Measurements from ENCODE around the gene PMPCA.

PMPCA gene

GRCh38 chr9:136424750-136425362 is 14.4 kb downstream of the PMPCA start:
- TF ChIP-seq ZBTB7A (IDR thresholded peaks at IDR 0.05; ENCODE audit: low read depth) (no peak), TEAD4 (IDR thresholded peaks at IDR 0.05) (no peak), REST (IDR thresholded peaks at IDR 0.05; ENCODE audit: low read depth) (no peak), TCF12 (IDR thresholded peaks at IDR 0.05; ENCODE audit: low read depth) (no peak), CEBPB (IDR thresholded peaks at IDR 0.05) (no peak), EP300 (IDR thresholded peaks at IDR 0.05; ENCODE audit: borderline replicate concordance) (no peak), NFIC (IDR thresholded peaks at IDR 0.05) (no peak), YY1 (IDR thresholded peaks at IDR 0.05; ENCODE audit: low read depth) (no peak), TAF1 (IDR thresholded peaks at IDR 0.05; ENCODE audit: low read depth) (no peak), USF1 (IDR thresholded peaks at IDR 0.05) (no peak)

DNA sequence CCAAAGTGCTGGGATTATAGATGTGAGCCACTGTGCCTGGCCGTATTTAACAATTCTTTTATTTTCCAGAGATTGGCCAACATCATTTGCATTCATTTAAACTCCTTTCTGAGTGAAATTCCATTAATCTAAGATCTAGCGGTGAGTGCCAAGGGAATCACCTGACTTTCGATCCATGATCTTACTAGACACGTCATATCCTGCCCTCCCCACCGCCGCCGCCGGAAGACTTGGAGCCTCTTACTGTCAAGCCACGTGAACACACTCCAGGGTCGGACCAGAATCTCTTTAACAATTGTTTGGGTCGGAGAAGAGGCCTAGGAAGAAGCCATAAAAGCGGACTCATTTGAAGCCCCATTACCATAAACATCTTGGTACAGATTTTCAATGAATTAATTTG is 16.3 kb downstream of the PMPCA start:
- TF ChIP-seq USF1 (IDR thresholded peaks at IDR 0.05) (no peak), NFIC (IDR thresholded peaks at IDR 0.05) (no peak), TEAD4 (IDR thresholded peaks at IDR 0.05) (no peak), FOXM1 (IDR thresholded peaks at IDR 0.05; ENCODE audit: borderline replicate concordance, low read depth) (no peak), EGR1 (IDR thresholded peaks at IDR 0.05) (no peak), REST (IDR thresholded peaks at IDR 0.05; ENCODE audit: low read depth) (no peak), CREB1 (IDR thresholded peaks at IDR 0.05; ENCODE audit: low read depth) (no peak), EP300 (IDR thresholded peaks at IDR 0.05; ENCODE audit: borderline replicate concordance) (no peak), MAX (IDR thresholded peaks at IDR 0.05) (no peak), RAD21 (IDR thresholded peaks at IDR 0.05; ENCODE audit: low read depth) (no peak), TCF12 (IDR thresholded peaks at IDR 0.05; ENCODE audit: low read depth) (no peak), TAF1 (IDR thresholded peaks at IDR 0.05; ENCODE audit: low read depth) (no peak), YY1 (IDR thresholded peaks at IDR 0.05; ENCODE audit: low read depth) (no peak), ZBTB7A (IDR thresholded peaks at IDR 0.05; ENCODE audit: low read depth) (no peak), CEBPB (IDR thresholded peaks at IDR 0.05) (no peak)

GRCh38 chr9:136429075-136429628 is 18.7 kb downstream of the PMPCA start:
- TF ChIP-seq TAF1 (IDR thresholded peaks at IDR 0.05; ENCODE audit: low read depth) (no peak), CREB1 (IDR thresholded peaks at IDR 0.05; ENCODE audit: low read depth) (no peak), TCF12 (IDR thresholded peaks at IDR 0.05; ENCODE audit: low read depth) (no peak), NFIC (IDR thresholded peaks at IDR 0.05) (no peak), EP300 (IDR thresholded peaks at IDR 0.05; ENCODE audit: borderline replicate concordance) (no peak), TEAD4 (IDR thresholded peaks at IDR 0.05) (no peak), EGR1 (IDR thresholded peaks at IDR 0.05) (no peak), ZBTB7A (IDR thresholded peaks at IDR 0.05; ENCODE audit: low read depth) (no peak), YY1 (IDR thresholded peaks at IDR 0.05; ENCODE audit: low read depth) (no peak), FOXM1 (IDR thresholded peaks at IDR 0.05; ENCODE audit: borderline replicate concordance, low read depth) (no peak)

DNA sequence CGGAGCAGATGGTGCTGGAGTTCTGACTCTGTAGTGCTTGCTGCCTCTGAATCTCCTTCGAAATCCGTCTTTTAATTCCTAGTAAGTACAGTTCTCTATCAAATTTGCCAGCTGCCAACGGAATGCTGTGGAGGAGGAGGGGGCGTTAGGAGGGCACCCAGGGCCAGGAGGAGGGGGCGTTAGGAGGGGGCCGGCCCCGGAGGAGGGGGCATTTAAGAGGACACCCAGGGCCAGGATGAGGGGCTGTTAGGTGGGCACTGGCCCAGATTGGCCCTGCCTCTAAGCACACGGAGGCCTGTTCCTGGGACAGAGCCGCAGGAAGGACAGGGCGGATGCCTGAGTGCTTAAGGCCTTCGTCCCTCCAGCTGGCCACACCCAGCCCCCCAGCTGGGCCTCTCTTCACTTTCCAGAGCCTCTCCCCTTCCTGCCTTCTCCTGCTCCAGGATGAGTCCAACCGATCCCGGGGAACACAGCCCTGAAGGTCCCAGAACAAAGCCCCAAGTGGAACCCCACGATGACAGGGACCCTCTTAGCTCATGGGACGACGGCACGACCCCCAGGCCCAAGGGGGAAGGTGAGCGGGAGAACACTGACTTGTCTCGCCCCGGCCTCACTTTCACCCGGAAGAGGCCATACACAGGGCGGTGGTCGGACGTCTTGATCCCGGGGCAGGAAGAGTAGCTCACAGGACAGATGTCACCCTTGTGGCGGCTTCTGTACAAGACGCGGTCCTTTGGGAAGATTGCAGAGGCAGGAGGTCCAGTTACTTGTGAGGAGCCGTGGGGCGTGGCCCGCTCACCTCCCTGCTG is 19.4 kb downstream of the PMPCA start:
- TF ChIP-seq CEBPB (IDR thresholded peaks at IDR 0.05) (no peak), FOXM1 (IDR thresholded peaks at IDR 0.05; ENCODE audit: borderline replicate concordance, low read depth) (no peak)

GRCh38 chr9:136430588-136431234 is 20.3 kb downstream of the PMPCA start:
- TF ChIP-seq NFIC (IDR thresholded peaks at IDR 0.05) = no peak
- no peak for TF ChIP-seq FOXM1 (IDR thresholded peaks at IDR 0.05; ENCODE audit: borderline replicate concordance, low read depth)
- no peak for TF ChIP-seq TEAD4 (IDR thresholded peaks at IDR 0.05)
- TF ChIP-seq MAX (IDR thresholded peaks at IDR 0.05) = no peak
- no peak for TF ChIP-seq YY1 (IDR thresholded peaks at IDR 0.05; ENCODE audit: low read depth)
- no peak for TF ChIP-seq EP300 (IDR thresholded peaks at IDR 0.05; ENCODE audit: borderline replicate concordance)
- TF ChIP-seq EGR1 (IDR thresholded peaks at IDR 0.05) = no peak
- TF ChIP-seq TAF1 (IDR thresholded peaks at IDR 0.05; ENCODE audit: low read depth) = no peak
- TF ChIP-seq CREB1 (IDR thresholded peaks at IDR 0.05; ENCODE audit: low read depth) = no peak
- no peak for TF ChIP-seq REST (IDR thresholded peaks at IDR 0.05; ENCODE audit: low read depth)
- TF ChIP-seq RAD21 (IDR thresholded peaks at IDR 0.05; ENCODE audit: low read depth) = no peak
- no peak for TF ChIP-seq ZBTB7A (IDR thresholded peaks at IDR 0.05; ENCODE audit: low read depth)
- no peak for TF ChIP-seq TCF12 (IDR thresholded peaks at IDR 0.05; ENCODE audit: low read depth)

Measured in Ishikawa (cell line).